ENCODE results near the gene PLEKHN1. TPM values are rescaled to one million over a fixed set of nuclear protein-coding genes. Genes with fewer than 3 reads are reported as not detected.

PLEKHN1 gene
- total and polyA plus RNA-seq, 2 donors (not counting 3 experiments of a cell fraction or from before 2014, with no cell fraction given): 0.29 to 0.88 TPM

DNA sequence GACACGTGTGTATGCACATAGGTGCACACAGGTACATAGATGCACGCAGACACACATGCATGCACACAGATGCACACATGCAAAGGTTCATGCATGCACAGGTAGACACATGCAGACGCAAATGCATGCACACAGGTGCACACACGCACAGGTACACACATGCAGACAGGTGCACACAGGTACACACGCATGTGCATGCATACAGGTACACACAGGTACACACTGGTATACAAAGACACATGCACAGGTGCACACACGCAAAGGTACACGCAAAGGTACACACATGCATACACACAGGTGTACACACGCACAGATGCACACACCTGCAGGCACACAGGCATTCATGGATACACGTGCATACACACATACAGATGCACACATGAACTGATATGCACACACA, 16.0 kb upstream of the PLEKHN1 start:
- Histone ChIP-seq H3K4me1 (ENCODE audit: control insufficient read depth, extremely low read depth, insufficient read depth, low read length) (no peaks in the 10 kb centered on the region), H3K36me3 (ENCODE audit: control insufficient read depth in 2 of 2, extremely low read depth in 1 of 2, insufficient read depth in 2 of 2, low read length in 2 of 2) (peaks cover 0 to 68% of the 10 kb centered on the region in 2 experiments), H3K27ac (ENCODE audit: insufficient read depth, low read depth, low read length) (no peak overlapping the region), H4K20me1 (replicated peaks; ENCODE audit: control insufficient read depth, extremely low read depth, insufficient read depth, low read length) (no peaks in the 10 kb centered on the region), H2AFZ (ENCODE audit: low read depth, low read length) (no peak overlapping the region), H3K79me2 (ENCODE audit: control insufficient read depth, insufficient read depth, low read length) (no peaks in the 10 kb centered on the region), H3K4me3 (replicated peaks in 1 of 3; ENCODE audit: insufficient read depth in 1 of 3, low read depth in 1 of 3, low read length in 3 of 3) (no peak overlapping the region), H3K27me3 (ENCODE audit: control insufficient read depth in 2 of 2, insufficient read depth in 2 of 2, low read length in 2 of 2) (no peaks in the 10 kb centered on the region), H3K9me3 (replicated peaks; ENCODE audit: control insufficient read depth, insufficient read depth, low read length) (no peaks in the 10 kb centered on the region), H3K9me1 (replicated peaks; ENCODE audit: control insufficient read depth, extremely low read depth, insufficient read depth, low read length) (no peaks in the 10 kb centered on the region), H3K4me2 (ENCODE audit: insufficient read depth, low read length) (no peak overlapping the region), H3K9ac (replicated peaks; ENCODE audit: extremely low read depth, insufficient read depth, low read length) (no peak overlapping the region)
- POLR2A ChIA-PET: no interaction called here
- CTCF ChIA-PET: no interaction called here
- no TSS peak for BruUV-seq (replicated peaks)
- dilution Hi-C loops (cut with MboI; ENCODE audit: extremely low pct_ligation_motif_present, low sequenced_read_pairs) (no loop called here), intact Hi-C loops (cut with micrococcal nuclease) (no loop called here)
- TF ChIP-seq EZH2 (IDR thresholded peaks at IDR 0.05; ENCODE audit: borderline replicate concordance, low read depth, low read length, severe bottlenecking) (no peak), GATA2 (IDR thresholded peaks at IDR 0.05; ENCODE audit: insufficient read depth, insufficient read length, low read depth, low read length) (no peak), POLR2AphosphoS5 (IDR thresholded peaks at IDR 0.05; ENCODE audit: insufficient read depth, low read depth, low read length) (no peak), FOS (IDR thresholded peaks at IDR 0.05; ENCODE audit: borderline replicate concordance, insufficient read depth, low read length) (no peak), JUN (IDR thresholded peaks at IDR 0.05; ENCODE audit: borderline replicate concordance, insufficient read depth, insufficient read length, low read depth) (no peak), POLR2A (IDR thresholded peaks at IDR 0.05; ENCODE audit: low read depth, low read length) (no peak), MYC (IDR thresholded peaks at IDR 0.05; ENCODE audit: low read depth, low read length) (no peak)
- TF ChIP-seq, protein P1, sequence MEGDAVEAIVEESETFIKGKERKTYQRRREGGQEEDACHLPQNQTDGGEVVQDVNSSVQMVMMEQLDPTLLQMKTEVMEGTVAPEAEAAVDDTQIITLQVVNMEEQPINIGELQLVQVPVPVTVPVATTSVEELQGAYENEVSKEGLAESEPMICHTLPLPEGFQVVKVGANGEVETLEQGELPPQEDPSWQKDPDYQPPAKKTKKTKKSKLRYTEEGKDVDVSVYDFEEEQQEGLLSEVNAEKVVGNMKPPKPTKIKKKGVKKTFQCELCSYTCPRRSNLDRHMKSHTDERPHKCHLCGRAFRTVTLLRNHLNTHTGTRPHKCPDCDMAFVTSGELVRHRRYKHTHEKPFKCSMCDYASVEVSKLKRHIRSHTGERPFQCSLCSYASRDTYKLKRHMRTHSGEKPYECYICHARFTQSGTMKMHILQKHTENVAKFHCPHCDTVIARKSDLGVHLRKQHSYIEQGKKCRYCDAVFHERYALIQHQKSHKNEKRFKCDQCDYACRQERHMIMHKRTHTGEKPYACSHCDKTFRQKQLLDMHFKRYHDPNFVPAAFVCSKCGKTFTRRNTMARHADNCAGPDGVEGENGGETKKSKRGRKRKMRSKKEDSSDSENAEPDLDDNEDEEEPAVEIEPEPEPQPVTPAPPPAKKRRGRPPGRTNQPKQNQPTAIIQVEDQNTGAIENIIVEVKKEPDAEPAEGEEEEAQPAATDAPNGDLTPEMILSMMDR (IDR thresholded peaks at IDR 0.05; ENCODE audit: extremely low read depth in 1 of 2, insufficient read depth in 1 of 2, low read depth in 1 of 2, low read length in 2 of 2): no peak
- TF ChIP-seq, protein P2, sequence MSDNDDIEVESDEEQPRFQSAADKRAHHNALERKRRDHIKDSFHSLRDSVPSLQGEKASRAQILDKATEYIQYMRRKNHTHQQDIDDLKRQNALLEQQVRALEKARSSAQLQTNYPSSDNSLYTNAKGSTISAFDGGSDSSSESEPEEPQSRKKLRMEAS (IDR thresholded peaks at IDR 0.05; ENCODE audit: insufficient read depth, insufficient read length): no peak
- DNase-seq (ENCODE audit: low read depth, low spot score): no peak
- no peak for FAIRE-seq

All from endothelial cell of umbilical vein (primary cell).